C4-2B (cell line): ENCODE results near the gene LUM.

ENCODE experiments used
- CTCF ChIP-seq: fragments of 450-650 bp; conservative IDR thresholded peaks from 2 replicates; pipeline ENCODE4 v1.5.1; 2017; ENCODE audit warnings: mild to moderate bottlenecking
- ZFX ChIP-seq: fragments of 450-650 bp; IDR thresholded peaks from 2 replicates; pipeline ENCODE4 v1.6.1; 2017

- no peak for TF ChIP-seq CTCF
- no peak for TF ChIP-seq ZFX
Observed at GRCh38 chr12:91094957-91095356, 16.3 kb downstream of the LUM start.
